B cell (primary cell): ENCODE data around the gene THOP1.

Source experiments
- EZH2 ChIP-seq: IDR thresholded peaks from 2 replicates; pipeline ENCODE4 v1.6.1; 2012; ENCODE audit warnings: borderline replicate concordance, low read depth, mild to moderate bottlenecking, moderate library complexity, low read length; ENCODE audit not compliant: insufficient read depth, poor library complexity, severe bottlenecking
- TF ChIP-seq, protein P1 (sequence below): fragments of 200-600 bp; IDR thresholded peaks from one replicate; pipeline ENCODE4 v1.8.0; 2022; ENCODE audit warnings: antibody characterized with exemption, mild to moderate bottlenecking

GRCh38 chr19:2811221-2811722, 26.0 kb downstream of the THOP1 start:
- TF ChIP-seq EZH2 = no peak
- TF ChIP-seq, protein P1, sequence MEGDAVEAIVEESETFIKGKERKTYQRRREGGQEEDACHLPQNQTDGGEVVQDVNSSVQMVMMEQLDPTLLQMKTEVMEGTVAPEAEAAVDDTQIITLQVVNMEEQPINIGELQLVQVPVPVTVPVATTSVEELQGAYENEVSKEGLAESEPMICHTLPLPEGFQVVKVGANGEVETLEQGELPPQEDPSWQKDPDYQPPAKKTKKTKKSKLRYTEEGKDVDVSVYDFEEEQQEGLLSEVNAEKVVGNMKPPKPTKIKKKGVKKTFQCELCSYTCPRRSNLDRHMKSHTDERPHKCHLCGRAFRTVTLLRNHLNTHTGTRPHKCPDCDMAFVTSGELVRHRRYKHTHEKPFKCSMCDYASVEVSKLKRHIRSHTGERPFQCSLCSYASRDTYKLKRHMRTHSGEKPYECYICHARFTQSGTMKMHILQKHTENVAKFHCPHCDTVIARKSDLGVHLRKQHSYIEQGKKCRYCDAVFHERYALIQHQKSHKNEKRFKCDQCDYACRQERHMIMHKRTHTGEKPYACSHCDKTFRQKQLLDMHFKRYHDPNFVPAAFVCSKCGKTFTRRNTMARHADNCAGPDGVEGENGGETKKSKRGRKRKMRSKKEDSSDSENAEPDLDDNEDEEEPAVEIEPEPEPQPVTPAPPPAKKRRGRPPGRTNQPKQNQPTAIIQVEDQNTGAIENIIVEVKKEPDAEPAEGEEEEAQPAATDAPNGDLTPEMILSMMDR = no peak
